HG02763 (cell line): ENCODE data around the gene ERMARD.

Experiments
- ATAC-seq: cut with Tn5 transposase; IDR thresholded peaks from one replicate; pipeline ENCODE4 v1.9.1; 2021; ENCODE audit warnings: mild to moderate bottlenecking, moderate library complexity; ENCODE audit not compliant: unreplicated experiment

Gene ERMARD

GRCh38 chr6:169751242-169752073 lies at the start of gene ERMARD, which contains the start of gene DYNLT2:
ERMARD (plus strand) TSS chr6:169751622; CDS start chr6:169751658, 36 bp downstream.
DYNLT2 (minus strand) TSS chr6:169751572; CDS start chr6:169751458, 114 bp downstream.
- ATAC-seq, result peak; percentile 95

- ATAC-seq, result peak; percentile 91
Measured at GRCh38 chr6:169701954-169702839, 49.2 kb upstream of the ERMARD start, which contains the start of the genes C6orf120 and WDR27. C6orf120 (plus strand) TSS chr6:169702126; CDS start chr6:169702460, 334 bp downstream. WDR27 (minus strand) TSS chr6:169702029; CDS start chr6:169689005, 13,024 bp downstream.

- no peak for ATAC-seq
Measured at GRCh38 chr6:169702840-169703246, 48.6 kb upstream of the ERMARD start.

GRCh38 chr6:169707772-169708171 lies 43.6 kb upstream of the ERMARD start:
- ATAC-seq, result no peak

GRCh38 chr6:169709293-169709692 lies 42.1 kb upstream of the ERMARD start:
- ATAC-seq, result no peak

GRCh38 chr6:169710009-169710408 lies 41.4 kb upstream of the ERMARD start:
- ATAC-seq, result no peak

- ATAC-seq, result no peak
Measured at GRCh38 chr6:169714178-169714577, 37.2 kb upstream of the ERMARD start.

- no peak for ATAC-seq
Measured at GRCh38 chr6:169714595-169714994, 36.8 kb upstream of the ERMARD start.

GRCh38 chr6:169719117-169719516 lies 32.3 kb upstream of the ERMARD start:
- no peak for ATAC-seq

- ATAC-seq, result no peak
Measured at GRCh38 chr6:169720207-169720855, 31.1 kb upstream of the ERMARD start.

GRCh38 chr6:169722362-169723199 lies 28.8 kb upstream of the ERMARD start:
- no peak for ATAC-seq

GRCh38 chr6:169723200-169723909 lies 28.1 kb upstream of the ERMARD start:
- peak; percentile 34 for ATAC-seq

GRCh38 chr6:169723991-169724493 lies 27.4 kb upstream of the ERMARD start:
- peak; percentile 39 for ATAC-seq

GRCh38 chr6:169724494-169725124 lies 26.8 kb upstream of the ERMARD start, which contains the start of gene PHF10:
PHF10 (minus strand) TSS chr6:169724500; CDS start chr6:169723931, 569 bp downstream.
- peak; percentile 38 for ATAC-seq

GRCh38 chr6:169725125-169726048 lies 26.0 kb upstream of the ERMARD start:
- ATAC-seq, result no peak

GRCh38 chr6:169726049-169726400 lies 25.4 kb upstream of the ERMARD start:
- no peak for ATAC-seq

GRCh38 chr6:169726963-169727362 lies 24.5 kb upstream of the ERMARD start:
- no peak for ATAC-seq

GRCh38 chr6:169729961-169730360 lies 21.5 kb upstream of the ERMARD start:
- no peak for ATAC-seq
